SK-N-MC (cell line): ENCODE measurements around the gene CEACAM20.
"Not testable (repeated sequence)": the region's sequence is repeated elsewhere in the genome, so short reads cannot be mapped to it uniquely, and the experiment has no call there.

Source experiments
- DNase-seq: peaks from one replicate; pipeline ENCODE4 v3.0.0-alpha.2; 2011; ENCODE audit warnings: low read depth, low spot score
- H3K27ac ChIP-seq: fragments of 200-600 bp; sonication (generic); 2 replicates; pipeline ENCODE4 v1.5.1; 2016; ENCODE audit warnings: mixed run types
- H3K36me3 ChIP-seq: fragments of 200-600 bp; sonication (generic); 2 replicates; pipeline ENCODE4 v1.6.1; 2017; ENCODE audit warnings: antibody characterized with exemption, low read length, mixed read lengths; ENCODE audit not compliant: insufficient read depth
- H3K4me3 ChIP-seq: fragments of 200-600 bp; sonication (generic); 2 replicates; pipeline ENCODE4 v1.5.1; 2016
- H3K9ac ChIP-seq: fragments of 200-600 bp; sonication (generic); 2 replicates; pipeline ENCODE4 v1.8.0; 2017; ENCODE audit warnings: mixed run types, mixed read lengths; ENCODE audit not compliant: insufficient read length
- H3K9me3 ChIP-seq: fragments of 200-600 bp; sonication (generic); 2 replicates; pipeline ENCODE4 v1.6.1; 2017; ENCODE audit warnings: low read depth, mild to moderate bottlenecking, antibody characterized with exemption, low read length, moderate library complexity, mixed read lengths
- EZH2 ChIP-seq: fragments of 200-600 bp; sonication (generic); IDR thresholded peaks from one replicate; pipeline ENCODE4 v1.6.1; 2017; ENCODE audit warnings: antibody characterized with exemption
- FOXP2 ChIP-seq: optimal IDR thresholded peaks from 2 replicates; pipeline ENCODE3; 2011; ENCODE audit warnings: mild to moderate bottlenecking, moderate library complexity; ENCODE audit not compliant: insufficient read depth; ENCODE audit errors: extremely low read length, control extremely low read depth
- POLR2AphosphoS5 ChIP-seq: IDR thresholded peaks from 2 replicates; pipeline ENCODE4 v1.6.1; 2012; ENCODE audit warnings: mild to moderate bottlenecking, low read depth, low read length, borderline replicate concordance

CEACAM20 gene

DNA sequence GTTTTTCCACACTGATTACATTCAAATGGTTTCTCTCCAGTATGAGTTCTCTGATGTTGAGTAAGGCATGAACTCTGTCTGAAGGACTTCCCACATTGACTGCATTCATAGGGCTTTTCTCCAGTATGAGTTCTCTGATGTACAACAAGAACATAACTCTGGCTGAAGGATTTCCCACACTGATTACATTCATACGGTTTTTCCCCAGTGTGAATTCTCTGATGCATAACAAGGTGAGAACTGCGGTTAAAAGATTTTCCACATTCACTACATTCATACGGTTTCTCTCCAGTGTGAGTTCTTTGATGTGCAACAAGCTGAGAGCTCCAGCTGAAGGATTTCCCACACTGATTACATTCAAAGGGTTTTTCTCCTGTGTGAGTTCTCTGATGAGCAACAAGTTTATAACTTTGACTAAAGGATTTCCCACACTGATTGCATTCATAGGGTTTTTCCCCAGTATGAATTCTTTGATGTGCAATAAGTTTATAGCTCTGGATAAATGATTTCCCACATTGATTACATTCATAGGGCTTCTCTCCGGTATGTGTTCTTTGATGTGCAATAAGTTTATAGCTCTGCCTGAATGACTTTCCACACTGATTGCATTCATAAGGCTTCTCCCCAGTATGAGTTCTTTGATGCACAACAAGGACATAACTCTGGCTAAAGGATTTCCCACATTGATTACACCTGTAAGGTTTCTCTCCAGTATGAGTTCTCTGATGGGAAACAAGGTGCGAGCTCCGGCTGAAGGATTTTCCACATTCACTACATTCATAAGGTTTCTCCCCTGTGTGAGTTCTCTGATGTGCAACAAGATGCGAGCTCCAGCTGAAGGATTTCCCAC is 52.7 kb downstream of the CEACAM20 start:
- Histone ChIP-seq H3K9me3 (peaks cover 70% of the 10 kb centered on the region), H3K4me3 (no peak overlapping the region), H3K9ac (no peak overlapping the region), H3K36me3 (peaks cover 74% of the 10 kb centered on the region), H3K27ac (no peak overlapping the region)
- no peak for DNase-seq
- TF ChIP-seq FOXP2 (no peak), POLR2AphosphoS5 (peak; percentile 36; the same call in 1 of the 2 replicates), EZH2 (no peak)

GRCh38 chr19:44468730-44469129 is 60.7 kb downstream of the CEACAM20 start:
- H3K9me3 ChIP-seq, H3K9ac ChIP-seq, DNase-seq, H3K4me3 ChIP-seq, H3K27ac ChIP-seq, H3K36me3 ChIP-seq: not testable (repeated sequence)

DNA sequence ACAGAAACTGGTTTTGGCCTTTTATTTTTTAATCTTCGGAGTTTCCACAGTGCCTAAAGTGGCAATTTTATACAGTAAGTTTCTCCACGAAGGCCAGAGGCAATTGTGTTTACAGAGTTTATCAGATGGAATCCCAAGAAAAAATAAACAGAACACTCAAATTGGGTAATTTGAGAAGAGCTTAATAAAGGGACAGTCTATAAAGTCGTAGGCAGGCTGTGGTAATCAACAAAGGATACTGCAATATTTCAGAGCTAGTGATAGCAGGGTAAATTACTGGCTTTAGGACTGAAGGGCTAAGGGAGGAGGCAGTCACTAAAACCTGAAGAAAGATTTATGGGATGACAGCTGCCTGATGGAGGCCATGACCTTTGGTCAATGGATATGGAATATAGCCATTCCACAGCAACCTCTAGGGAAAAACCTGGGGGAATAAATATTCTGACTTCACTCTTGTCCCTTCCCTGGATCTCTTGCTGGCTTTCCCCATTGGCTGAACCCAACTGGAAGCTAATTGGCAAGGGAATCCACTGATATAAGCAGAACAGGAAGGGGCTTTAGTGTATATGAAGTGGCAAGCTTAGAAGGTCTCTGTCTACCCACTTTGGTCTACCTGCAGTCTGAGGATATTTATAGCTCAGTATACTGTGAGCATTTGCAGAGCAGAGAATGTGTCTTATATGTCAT is 66.7 kb downstream of the CEACAM20 start:
- H3K4me3 ChIP-seq, H3K36me3 ChIP-seq, H3K9ac ChIP-seq, DNase-seq, H3K9me3 ChIP-seq, H3K27ac ChIP-seq: not testable (repeated sequence)
